ENCODE results near the gene SH3BP2. TPM values are rescaled to one million over a fixed set of nuclear protein-coding genes. Genes with fewer than 3 reads are reported as not detected.

The SH3BP2 gene
- total and polyA plus RNA-seq, 7 donors, result 18.4 to 82.4 (median 29.9) TPM

- H3K9me3 ChIP-seq, result no peaks in the 10 kb centered on the region
- 73 to 77% methylated on average over 2 of the region's 2 CpGs for WGBS, 2 donors
- no peaks in the 10 kb centered on the region for H3K36me3 ChIP-seq
- peaks cover 0 to 66% (median 61%) of the 10 kb centered on the region in 4 donors for H3K4me1 ChIP-seq
- DNase-seq, result no peak
- no peak overlapping the region for H3K4me3 ChIP-seq
- no peak overlapping the region for H3K27ac ChIP-seq
- intact Hi-C loops (cut with DNase I), result loop anchor here (10.0 kb wide), 2 partner anchors 119 to 311 kb away; partner anchors contain the start of genes FAM193A, GRK4 and NOP14
- no peaks in the 10 kb centered on the region for H3K27me3 ChIP-seq
- TF ChIP-seq CTCF (IDR thresholded peaks at IDR 0.05) (no peak), EP300 (IDR thresholded peaks at IDR 0.05) (no peak), POLR2AphosphoS5 (IDR thresholded peaks at IDR 0.05) (no peak), POLR2A (IDR thresholded peaks at IDR 0.05) (no peak)
Measured at GRCh38 chr4:2846172-2846571, 53.3 kb downstream of the SH3BP2 start.

DNA sequence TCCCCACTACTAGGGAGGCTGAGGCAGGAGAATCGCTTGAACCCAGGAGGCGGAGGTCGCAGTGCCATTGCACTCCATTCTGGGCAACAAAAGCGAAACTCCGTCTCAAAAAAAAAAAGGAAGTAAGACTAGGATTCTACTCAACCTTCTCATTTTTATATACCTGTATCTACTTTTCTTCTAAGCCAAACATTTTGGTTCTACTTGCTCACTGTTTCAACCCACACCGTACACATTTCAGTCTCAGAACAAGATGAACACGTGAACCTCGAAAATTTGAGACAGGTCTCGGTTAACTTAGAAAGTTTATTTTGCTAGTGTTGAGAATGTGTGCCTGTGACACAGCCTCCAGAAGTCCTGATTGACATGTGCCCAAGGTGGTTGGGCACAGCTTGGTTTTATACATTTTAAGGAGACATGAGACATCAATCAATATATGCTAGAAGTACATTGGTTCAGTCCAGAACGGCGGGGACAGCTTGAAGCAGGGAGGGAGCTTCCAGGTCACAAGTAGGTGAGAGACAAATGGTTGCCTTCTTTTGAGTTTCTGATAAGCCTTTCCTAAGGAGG lies 54.5 kb downstream of the SH3BP2 start:
- Histone ChIP-seq H3K9me3 (no peaks in the 10 kb centered on the region), H3K27me3 (no peaks in the 10 kb centered on the region), H3K4me1 (peaks cover 0 to 75% (median 70%) of the 10 kb centered on the region in 4 donors), H3K4me3 (no peak overlapping the region), H3K27ac (peak overlapping the region in 2 of 4 donors; percentile 51 to 61), H3K36me3 (no peaks in the 10 kb centered on the region)
- no peak for DNase-seq
- intact Hi-C loops (cut with DNase I), result loop anchor here (10.0 kb wide), 2 partner anchors 117 to 313 kb away; partner anchors contain the start of genes FAM193A, GRK4 and NOP14
- WGBS, 2 donors, result 74 to 90% methylated on average over 11 of the region's 11 CpGs
- TF ChIP-seq EP300 (IDR thresholded peaks at IDR 0.05) (no peak), CTCF (IDR thresholded peaks at IDR 0.05) (no peak), POLR2AphosphoS5 (IDR thresholded peaks at IDR 0.05) (no peak), POLR2A (IDR thresholded peaks at IDR 0.05) (no peak)

GRCh38 chr4:2848449-2848848 lies 55.6 kb downstream of the SH3BP2 start:
- Histone ChIP-seq H3K27me3 (no peaks in the 10 kb centered on the region), H3K27ac (peak overlapping the region in 2 of 4 donors; percentile 51 to 61), H3K36me3 (peaks cover 0 to 2% (median under 1%) of the 10 kb centered on the region in 4 donors), H3K4me3 (no peak overlapping the region), H3K9me3 (no peaks in the 10 kb centered on the region), H3K4me1 (peaks cover 0 to 78% (median 76%) of the 10 kb centered on the region in 4 donors)
- whole genome bisulfite sequencing, 2 donors, result 93 to 95% methylated on average over 2 of the region's 2 CpGs
- TF ChIP-seq POLR2A (IDR thresholded peaks at IDR 0.05) (no peak), POLR2AphosphoS5 (IDR thresholded peaks at IDR 0.05) (no peak), CTCF (IDR thresholded peaks at IDR 0.05) (no peak), EP300 (IDR thresholded peaks at IDR 0.05) (no peak)
- intact Hi-C loops (cut with DNase I), result loop anchor here (10.0 kb wide), 2 partner anchors 116 to 314 kb away; partner anchors contain the start of genes FAM193A, GRK4 and NOP14
- DNase-seq, result no peak

GRCh38 chr4:2849267-2850152 lies 56.6 kb downstream of the SH3BP2 start:
- intact Hi-C loops (cut with DNase I), result loop anchor here (10.0 kb wide), 2 partner anchors 115 to 315 kb away; partner anchors contain the start of genes FAM193A, GRK4 and NOP14
- TF ChIP-seq POLR2A (IDR thresholded peaks at IDR 0.05) (no peak), EP300 (IDR thresholded peaks at IDR 0.05) (no peak), CTCF (IDR thresholded peaks at IDR 0.05) (no peak)
- Histone ChIP-seq H3K27ac (peak overlapping the region in 3 of 4 donors; percentile 40 to 61 (median 51)), H3K27me3 (no peaks in the 10 kb centered on the region), H3K9me3 (no peaks in the 10 kb centered on the region), H3K36me3 (peaks cover 0 to 11% (median 7%) of the 10 kb centered on the region in 4 donors), H3K4me3 (no peak overlapping the region), H3K4me1 (peaks cover 0 to 83% (median 79%) of the 10 kb centered on the region in 4 donors)
- no peak for DNase-seq
- 41 to 59% methylated on average over 9 of the region's 9 CpGs for WGBS, 2 donors

All from sigmoid colon (tissue), 7 donors.